Activated CD8-positive, alpha-beta memory T cell treated with anti-CD3 and anti-CD28 coated beads, Interleukin-2, amount 10 ng/mL, durations not matched to agents 7 days and 5 days (primary cell): ENCODE measurements around the gene DLL1. TPM values are rescaled to one million over a fixed set of nuclear protein-coding genes. Genes with fewer than 3 reads are reported as not detected.

Experiments used
- ATAC-seq: fragments of 150-1000 bp; cut with Tn5 transposase; one replicate; pipeline ENCODE4 v1.10.0; 2021; ENCODE audit warnings: moderate library complexity
- CTCF ChIA-PET: fragments of 350-600 bp; sonication (Branson Sonifier 250); formaldehyde crosslinking; loops from one replicate; lab custom pipeline; 2021; ENCODE audit warnings: antibody characterized with exemption; lab: Charles Lee
- DNase-seq: peaks from one replicate; pipeline ENCODE4 v3.0.0-alpha.2; 2020
- H3K27ac Mint-ChIP-seq: one replicate; pipeline ENCODE4 v1.8.0; 2021; ENCODE audit warnings: mild to moderate bottlenecking, mixed read lengths
- H3K27me3 Mint-ChIP-seq: one replicate; pipeline ENCODE4 v1.8.0; 2021; ENCODE audit warnings: mixed read lengths
- H3K36me3 Mint-ChIP-seq: one replicate; pipeline ENCODE4 v1.8.0; 2021; ENCODE audit warnings: mild to moderate bottlenecking, mixed read lengths
- H3K4me1 Mint-ChIP-seq: one replicate; pipeline ENCODE4 v1.8.0; 2021; ENCODE audit warnings: mixed read lengths
- H3K4me3 Mint-ChIP-seq: one replicate; pipeline ENCODE4 v1.8.0; 2021; ENCODE audit warnings: mild to moderate bottlenecking, moderate library complexity, mixed read lengths
- H3K9me3 Mint-ChIP-seq: one replicate; pipeline ENCODE4 v1.8.0; 2022; ENCODE audit warnings: low read depth, mixed read lengths
- total RNA-seq, 2 experiments: library from RNA; stranded (reverse); gene quantifications; one replicate each; pipeline ENCODE4 v1.2.3, GENCODE V29; 2021

Gene DLL1
- total RNA-seq, 2 experiments from 2014 or later = 0.37 to 1.2 TPM

GRCh38 chr6:170292407-170293158, 1.7 kb upstream of the DLL1 start:
- H3K27me3 Mint-ChIP-seq = peaks cover 74% of the 10 kb centered on the region
- ATAC-seq (no peak), DNase-seq (peak; percentile 40)
- H3K36me3 Mint-ChIP-seq = no peaks in the 10 kb centered on the region
- CTCF ChIA-PET = interaction anchor here (1.0 to 3.7 kb wide), 7 partner anchors 10 to 503 kb away, joined by 3 to 18 read pairs (median 7); no protein-coding TSS in a partner anchor
- H3K9me3 Mint-ChIP-seq = no peaks in the 10 kb centered on the region
- no peak overlapping the region for H3K27ac Mint-ChIP-seq
- no peak overlapping the region for H3K4me3 Mint-ChIP-seq
- peaks cover 32% of the 10 kb centered on the region for H3K4me1 Mint-ChIP-seq

DNA sequence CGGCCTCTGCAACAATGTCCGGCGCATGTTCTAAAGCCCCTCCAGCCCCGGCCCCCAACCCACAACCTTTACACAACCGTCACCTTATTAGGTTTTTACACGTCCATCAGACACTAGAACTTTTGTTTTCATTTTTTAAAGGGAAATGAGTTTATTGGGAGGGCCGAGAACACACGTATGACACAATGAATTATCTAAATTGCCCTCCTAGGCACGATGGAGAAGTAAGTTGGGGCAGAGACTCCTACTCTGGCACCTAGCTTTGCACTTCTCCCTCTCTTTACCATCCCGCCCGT, 1.2 kb upstream of the DLL1 start:
- peaks cover 32% of the 10 kb centered on the region for H3K4me1 Mint-ChIP-seq
- no peak overlapping the region for H3K27ac Mint-ChIP-seq
- DNase-seq (no peak), ATAC-seq (no peak)
- no peaks in the 10 kb centered on the region for H3K9me3 Mint-ChIP-seq
- CTCF ChIA-PET = interaction anchor here (1.0 to 3.7 kb wide), 7 partner anchors 10 to 502 kb away, joined by 3 to 18 read pairs (median 7); no protein-coding TSS in a partner anchor
- peak overlapping the region; percentile 62 for H3K4me3 Mint-ChIP-seq
- peaks cover 74% of the 10 kb centered on the region for H3K27me3 Mint-ChIP-seq
- H3K36me3 Mint-ChIP-seq = no peaks in the 10 kb centered on the region

- Mint-ChIP-seq H3K4me3 (peak overlapping the region; percentile 62), H3K4me1 (peaks cover 32% of the 10 kb centered on the region), H3K36me3 (no peaks in the 10 kb centered on the region), H3K27me3 (peaks cover 76% of the 10 kb centered on the region), H3K27ac (no peak overlapping the region), H3K9me3 (no peaks in the 10 kb centered on the region)
- CTCF ChIA-PET = interaction anchor here (1.0 to 3.7 kb wide), 7 partner anchors 11 to 502 kb away, joined by 3 to 18 read pairs (median 7); no protein-coding TSS in a partner anchor
- ATAC-seq (peak; percentile 37), DNase-seq (no peak)
These were observed 613 bp upstream of the DLL1 start for GRCh38 chr6:170291271-170292110.

DNA sequence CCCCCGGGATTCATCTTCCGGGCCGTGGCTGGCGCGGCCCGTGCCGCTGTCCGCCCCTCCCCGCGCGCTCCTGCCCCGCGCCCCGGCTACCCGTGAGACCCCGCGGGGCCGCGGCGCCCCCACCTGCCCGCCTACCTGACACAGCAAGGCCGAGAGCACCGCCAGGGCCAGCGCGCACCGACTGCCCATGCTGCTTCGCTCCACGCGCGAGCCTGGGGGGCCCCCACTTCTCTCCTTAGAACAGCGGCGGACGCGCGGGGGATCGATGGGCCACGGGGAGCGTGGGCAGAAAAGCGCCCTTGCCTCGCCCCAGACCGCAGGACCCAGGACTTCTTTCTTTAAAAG, 955 bp downstream of the DLL1 start:
- Mint-ChIP-seq H3K4me1 (peaks cover 28% of the 10 kb centered on the region), H3K36me3 (no peaks in the 10 kb centered on the region), H3K9me3 (no peaks in the 10 kb centered on the region), H3K27me3 (peaks cover 81% of the 10 kb centered on the region), H3K4me3 (peak overlapping the region; percentile 74), H3K27ac (no peak overlapping the region)
- DNase-seq (no peak), ATAC-seq (no peak)
- CTCF ChIA-PET = interaction anchor here (3.7 kb wide), 1 partner anchor 459 kb away, joined by 18 read pairs; no protein-coding TSS in a partner anchor

- peak overlapping the region; percentile 55 for H3K4me3 Mint-ChIP-seq
- H3K36me3 Mint-ChIP-seq = no peaks in the 10 kb centered on the region
- H3K27ac Mint-ChIP-seq = no peak overlapping the region
- H3K4me1 Mint-ChIP-seq = peaks cover 25% of the 10 kb centered on the region
- CTCF ChIA-PET = interaction anchor here (0.9 to 3.7 kb wide), 2 partner anchors 455 to 458 kb away, joined by 3 to 18 read pairs; no protein-coding TSS in a partner anchor
- DNase-seq (no peak), ATAC-seq (peak; percentile 10)
- H3K27me3 Mint-ChIP-seq = peaks cover 79% of the 10 kb centered on the region
- H3K9me3 Mint-ChIP-seq = no peaks in the 10 kb centered on the region
These were observed 1.5 kb downstream of the DLL1 start for GRCh38 chr6:170289180-170289931.

DNA sequence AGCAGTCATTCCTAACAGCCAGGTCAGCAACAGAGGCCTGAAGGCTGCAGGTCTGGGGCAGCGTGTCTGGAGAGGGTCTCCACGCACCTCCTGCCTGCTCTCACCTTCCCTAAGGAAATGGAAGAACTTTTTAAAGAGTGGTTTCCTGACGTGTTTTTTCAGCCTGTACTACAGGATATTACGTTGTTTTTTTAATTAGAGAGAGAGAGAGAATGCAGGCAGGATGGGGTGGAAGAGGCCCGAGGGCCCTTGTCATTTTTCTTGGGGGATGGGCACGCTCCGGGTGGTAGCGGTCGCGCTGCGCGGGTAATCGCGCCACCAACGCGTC, 2.1 kb downstream of the DLL1 start:
- DNase-seq (no peak), ATAC-seq (no peak)
- no peaks in the 10 kb centered on the region for H3K9me3 Mint-ChIP-seq
- peak overlapping the region; percentile 55 for H3K4me3 Mint-ChIP-seq
- peaks cover 73% of the 10 kb centered on the region for H3K27me3 Mint-ChIP-seq
- no peak overlapping the region for H3K27ac Mint-ChIP-seq
- H3K36me3 Mint-ChIP-seq = no peaks in the 10 kb centered on the region
- peaks cover 25% of the 10 kb centered on the region for H3K4me1 Mint-ChIP-seq
- CTCF ChIA-PET = interaction anchor here (0.9 kb wide), 1 partner anchor 455 kb away, joined by 3 read pairs; no protein-coding TSS in a partner anchor

DNA sequence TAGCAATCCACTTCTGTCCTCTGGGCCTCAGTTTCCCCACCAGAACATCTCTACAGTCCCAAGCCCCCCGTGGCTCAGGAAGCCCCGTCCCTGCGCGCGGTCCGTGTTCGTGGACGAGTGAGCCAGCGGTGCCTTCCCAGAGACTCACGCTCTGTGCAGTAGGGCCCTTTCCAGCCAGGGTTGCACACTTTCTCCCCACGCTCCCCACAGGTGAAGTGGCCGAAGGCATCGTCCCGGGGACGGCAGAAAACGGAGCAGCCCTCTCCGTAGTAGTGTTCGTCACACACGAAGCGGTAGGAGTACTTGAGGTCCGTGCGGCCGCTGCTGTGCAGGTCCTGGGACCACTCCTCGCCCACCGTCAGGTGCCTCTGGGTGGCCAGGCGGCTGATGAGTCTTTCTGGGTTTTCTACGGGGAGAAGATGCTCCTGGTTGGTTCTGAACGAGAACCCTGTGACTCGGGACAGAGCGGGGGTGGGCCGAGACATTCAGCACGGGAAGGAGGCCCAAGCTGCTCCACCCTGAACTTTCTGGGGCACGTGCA, 2.7 kb downstream of the DLL1 start:
- H3K27ac Mint-ChIP-seq = no peak overlapping the region
- CTCF ChIA-PET = interaction anchor here (0.8 to 0.9 kb wide), 2 partner anchors 22 to 454 kb away, joined by 3 read pairs; no protein-coding TSS in a partner anchor

DNA sequence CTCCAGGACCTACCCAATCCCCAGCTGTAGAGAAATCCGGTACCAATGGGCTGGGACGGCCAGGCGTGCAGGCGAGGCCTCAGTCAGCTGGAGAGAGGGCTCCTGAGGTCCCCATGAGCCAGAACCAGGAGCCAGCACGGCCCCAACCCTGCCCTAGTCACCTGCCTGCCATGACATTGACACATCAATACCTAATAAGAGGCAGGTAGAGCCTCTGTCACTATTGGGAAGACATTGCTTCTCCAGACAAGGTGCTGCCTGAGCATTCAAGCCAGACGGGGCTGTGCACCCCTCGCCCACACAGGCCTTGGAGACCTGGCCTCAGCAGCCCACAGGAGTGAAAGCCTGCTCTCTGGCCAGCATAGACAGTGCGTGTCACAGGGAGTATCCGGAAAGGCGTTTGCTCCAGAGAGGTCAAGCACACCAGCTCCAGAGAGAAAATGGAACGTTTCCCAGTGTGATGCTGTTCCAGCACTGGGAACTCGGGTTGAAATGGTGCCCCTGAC, 3.5 kb downstream of the DLL1 start:
- no peak overlapping the region for H3K27ac Mint-ChIP-seq
- ATAC-seq (no peak), DNase-seq (no peak)
- H3K27me3 Mint-ChIP-seq = peaks cover 62% of the 10 kb centered on the region
- H3K4me1 Mint-ChIP-seq = peaks cover 15% of the 10 kb centered on the region
- H3K4me3 Mint-ChIP-seq = no peak overlapping the region
- CTCF ChIA-PET = interaction anchor here (0.8 kb wide), 2 partner anchors 21 to 289 kb away, joined by 3 read pairs; no protein-coding TSS in a partner anchor
- H3K36me3 Mint-ChIP-seq = no peaks in the 10 kb centered on the region
- no peaks in the 10 kb centered on the region for H3K9me3 Mint-ChIP-seq

More for the DNA sequence above, 2.7 kb downstream of the DLL1 start:
- Mint-ChIP-seq H3K9me3 (no peaks in the 10 kb centered on the region), H3K4me1 (peaks cover 21% of the 10 kb centered on the region), H3K27me3 (peaks cover 67% of the 10 kb centered on the region), H3K4me3 (peak overlapping the region; percentile 55), H3K36me3 (no peaks in the 10 kb centered on the region)
- no peak for DNase-seq
- no peak for ATAC-seq

DNA sequence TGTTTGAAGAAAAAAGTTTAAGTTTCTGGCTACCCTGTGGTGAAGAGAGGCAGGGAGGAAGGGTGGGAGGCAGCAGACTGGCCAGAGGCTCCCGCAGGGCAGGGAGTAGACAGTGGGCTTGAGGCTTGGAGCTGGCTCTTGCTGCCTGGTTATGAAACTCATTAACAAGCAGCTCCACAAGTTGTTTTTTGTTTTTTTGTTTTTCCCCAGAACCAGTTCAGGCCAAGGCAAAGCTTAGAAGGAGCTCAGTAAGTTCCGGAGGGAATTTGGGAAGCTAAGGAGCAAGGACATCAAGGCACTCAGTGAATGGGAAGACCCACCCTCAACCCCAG, 4.0 kb downstream of the DLL1 start:
- CTCF ChIA-PET = interaction anchor here (0.8 kb wide), 1 partner anchor 289 kb away, joined by 3 read pairs; no protein-coding TSS in a partner anchor
- H3K4me3 Mint-ChIP-seq = no peak overlapping the region
- H3K27me3 Mint-ChIP-seq = peaks cover 58% of the 10 kb centered on the region
- no peaks in the 10 kb centered on the region for H3K9me3 Mint-ChIP-seq
- DNase-seq (no peak), ATAC-seq (no peak)
- peaks cover 10% of the 10 kb centered on the region for H3K4me1 Mint-ChIP-seq
- no peaks in the 10 kb centered on the region for H3K36me3 Mint-ChIP-seq
- no peak overlapping the region for H3K27ac Mint-ChIP-seq

DNA sequence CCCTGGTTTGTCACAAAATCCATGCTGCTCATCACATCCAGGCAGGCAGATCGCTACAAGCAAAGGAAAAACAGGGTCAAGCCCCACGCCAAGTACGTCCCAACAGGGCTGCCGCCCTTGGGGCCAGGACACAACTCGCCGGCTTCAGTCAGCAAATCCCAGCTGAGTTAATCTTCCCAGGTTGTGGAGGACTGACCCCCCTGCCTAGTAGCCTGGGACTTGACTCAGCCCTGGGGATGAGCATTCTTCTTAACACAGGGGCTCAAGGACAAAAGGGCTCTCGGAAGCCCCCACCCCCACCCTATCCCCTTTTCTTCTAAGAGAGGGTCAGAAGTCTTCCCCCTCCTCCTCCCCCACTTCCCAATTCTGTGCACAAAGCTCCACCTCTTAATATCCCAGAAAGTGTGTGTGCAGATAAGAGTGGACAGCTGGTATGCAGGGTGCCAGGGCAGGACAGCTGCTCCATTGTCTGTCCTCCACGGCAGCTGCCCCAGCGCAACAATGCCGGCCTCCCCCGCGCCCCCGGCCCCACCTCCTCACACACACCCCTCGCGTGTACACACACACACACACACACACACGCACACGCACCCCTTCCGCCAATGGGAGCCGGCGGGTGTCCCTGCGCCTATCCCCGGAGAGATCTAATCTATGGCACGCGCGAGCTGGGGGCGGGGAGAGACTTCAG, 4.5 kb downstream of the DLL1 start:
- peaks cover 8% of the 10 kb centered on the region for H3K4me1 Mint-ChIP-seq
- H3K4me3 Mint-ChIP-seq = no peak overlapping the region
- H3K36me3 Mint-ChIP-seq = no peaks in the 10 kb centered on the region
- peaks cover 58% of the 10 kb centered on the region for H3K27me3 Mint-ChIP-seq
- no peaks in the 10 kb centered on the region for H3K9me3 Mint-ChIP-seq
- DNase-seq (no peak), ATAC-seq (no peak)
- CTCF ChIA-PET = interaction anchor here (0.8 kb wide), 1 partner anchor 288 kb away, joined by 3 read pairs; no protein-coding TSS in a partner anchor
- no peak overlapping the region for H3K27ac Mint-ChIP-seq

- DNase-seq = no peak
- H3K4me1 Mint-ChIP-seq = peaks cover 8% of the 10 kb centered on the region
- H3K27me3 Mint-ChIP-seq = peaks cover 59% of the 10 kb centered on the region
- CTCF ChIA-PET = no interaction called here
- no peak overlapping the region for H3K4me3 Mint-ChIP-seq
- no peaks in the 10 kb centered on the region for H3K9me3 Mint-ChIP-seq
- H3K27ac Mint-ChIP-seq = no peak overlapping the region
- no peaks in the 10 kb centered on the region for H3K36me3 Mint-ChIP-seq
- ATAC-seq = no peak
These were observed 5.4 kb downstream of the DLL1 start for GRCh38 chr6:170285482-170285881.

DNA sequence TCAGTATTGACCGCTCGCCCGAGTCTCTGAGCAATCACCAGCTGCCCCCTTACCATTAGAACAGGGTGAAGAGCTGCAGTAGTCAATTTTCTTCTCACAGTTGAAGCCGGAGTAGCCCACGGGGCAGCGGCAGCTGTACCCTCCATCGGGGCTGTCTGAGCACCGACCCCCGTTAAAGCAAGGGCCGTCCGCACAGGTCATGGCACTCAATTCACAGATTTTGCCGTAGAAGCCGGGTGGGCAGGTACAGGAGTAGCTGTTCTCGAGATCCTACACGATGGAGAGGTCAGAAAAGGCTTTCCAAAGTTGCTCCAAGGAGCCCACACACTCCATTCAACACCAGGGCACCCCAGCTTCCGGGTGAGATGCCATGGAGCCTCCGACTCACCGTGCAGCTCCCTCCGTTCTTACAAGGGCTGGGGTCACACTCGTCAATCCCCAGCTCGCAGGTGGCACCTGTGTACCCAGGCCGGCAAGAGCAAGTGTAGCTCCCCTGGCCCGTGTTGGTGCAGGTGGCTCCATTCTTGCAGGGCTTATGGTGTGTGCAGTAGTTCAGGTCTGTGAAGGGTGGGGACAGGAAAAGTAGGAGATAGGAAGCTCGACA, 5.9 kb downstream of the DLL1 start:
- DNase-seq (no peak), ATAC-seq (no peak)
- Mint-ChIP-seq H3K27ac (no peak overlapping the region), H3K9me3 (no peaks in the 10 kb centered on the region), H3K4me3 (no peak overlapping the region), H3K4me1 (peaks cover 6% of the 10 kb centered on the region), H3K27me3 (peaks cover 56% of the 10 kb centered on the region), H3K36me3 (no peaks in the 10 kb centered on the region)
- CTCF ChIA-PET = no interaction called here
